Posterior cingulate gyrus (tissue), 11 donors: ENCODE measurements around the gene MRPL14.

Experiments
- DNase-seq, 10 donors: peaks; one replicate each; pipeline versions ENCODE4 v3.0.0 to v3.0.0-alpha.2; 2020 to 2021; ENCODE audit warnings: mixed read lengths in 3 of 10
- intact Hi-C: fragments of 100-400 bp; cut with DNase I; formaldehyde crosslinking; loops from one replicate; pipeline ENCODE4 v1.15.1; 2023

MRPL14 gene

DNA sequence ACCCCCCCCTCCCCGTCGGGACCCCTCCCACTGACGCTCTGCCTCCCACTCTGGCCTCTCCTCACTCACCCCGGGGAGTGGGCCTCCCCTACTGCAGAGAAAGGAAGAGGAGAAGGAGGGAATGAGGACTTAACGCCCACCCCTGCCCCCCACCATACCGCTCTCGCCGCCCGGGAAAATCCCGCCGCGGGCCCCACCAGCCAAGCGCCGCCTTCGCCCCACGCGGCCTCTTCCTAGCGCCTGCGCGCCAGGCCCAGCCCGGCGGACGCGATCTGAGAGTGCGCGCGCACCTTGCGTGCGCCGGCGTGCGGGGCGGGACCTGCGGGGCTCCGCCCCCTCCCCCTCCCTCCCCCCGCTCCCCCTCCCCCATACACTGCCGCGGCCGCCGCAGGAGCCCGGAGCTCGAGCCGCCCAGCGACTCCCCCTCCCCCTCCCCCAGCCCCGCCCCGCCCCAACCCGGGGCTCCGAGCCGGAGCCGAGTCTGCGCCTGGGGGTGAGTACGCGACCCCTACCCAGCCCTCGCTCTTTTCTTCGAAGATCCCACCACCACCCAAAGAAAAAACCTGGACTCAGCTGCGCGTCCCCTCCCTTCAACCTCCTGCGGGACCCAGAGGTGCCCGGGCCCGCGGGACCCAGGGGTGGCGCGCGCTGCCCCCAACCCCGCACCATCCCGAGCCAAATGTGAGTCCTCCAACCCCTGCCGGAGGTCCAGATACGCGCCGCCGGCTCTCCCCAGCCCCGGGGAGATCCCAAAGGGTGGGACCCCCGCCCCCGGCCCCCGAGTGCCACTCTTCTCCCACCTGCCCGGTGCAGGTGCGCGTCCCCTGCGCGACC, at the start of gene MRPL14, which contains the start of gene TMEM63B:
Gene MRPL14 (minus strand): TSS at position 267 of the 834 bp plus-strand sequence. CDS start 10,841 bp downstream, outside the sequence.
Gene TMEM63B (plus strand): TSS at position 369 of the 834 bp plus-strand sequence. CDS start 7,031 bp downstream, outside the sequence.
- DNase-seq: peak; percentile 74 to 98 (median 82)
- intact Hi-C loops: no loop called here

DNA sequence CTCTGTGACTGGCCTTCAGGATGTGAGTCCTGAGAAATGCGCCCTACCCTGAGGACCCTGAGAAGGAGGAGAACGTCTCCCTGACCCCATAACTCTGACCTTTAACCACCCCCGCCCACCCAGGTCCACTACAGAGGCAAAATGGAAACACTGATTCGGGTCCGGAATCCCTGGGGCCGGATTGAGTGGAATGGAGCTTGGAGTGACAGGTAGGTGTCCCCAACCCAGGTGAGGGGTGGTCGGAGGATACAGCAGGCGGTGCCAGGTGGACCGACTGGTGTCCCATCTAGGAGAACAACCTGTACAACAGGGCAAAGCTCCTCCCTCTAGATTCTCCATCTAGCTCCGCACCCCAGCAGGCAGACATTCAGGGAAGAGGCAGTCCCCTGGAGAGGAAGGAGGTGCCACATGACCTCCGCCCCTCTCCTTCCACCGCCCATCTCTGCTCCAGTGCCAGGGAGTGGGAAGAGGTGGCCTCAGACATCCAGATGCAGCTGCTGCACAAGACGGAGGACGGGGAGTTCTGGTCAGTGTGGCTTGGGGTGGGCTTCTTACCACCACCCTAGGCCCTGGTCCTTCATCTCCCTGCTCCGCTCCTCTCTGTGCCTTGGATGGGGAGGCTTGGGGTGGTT, 49.0 kb upstream of the MRPL14 start:
- intact Hi-C loops: no loop called here
- peak in 2 of 10 donors; percentile 36 to 62 for DNase-seq

DNA sequence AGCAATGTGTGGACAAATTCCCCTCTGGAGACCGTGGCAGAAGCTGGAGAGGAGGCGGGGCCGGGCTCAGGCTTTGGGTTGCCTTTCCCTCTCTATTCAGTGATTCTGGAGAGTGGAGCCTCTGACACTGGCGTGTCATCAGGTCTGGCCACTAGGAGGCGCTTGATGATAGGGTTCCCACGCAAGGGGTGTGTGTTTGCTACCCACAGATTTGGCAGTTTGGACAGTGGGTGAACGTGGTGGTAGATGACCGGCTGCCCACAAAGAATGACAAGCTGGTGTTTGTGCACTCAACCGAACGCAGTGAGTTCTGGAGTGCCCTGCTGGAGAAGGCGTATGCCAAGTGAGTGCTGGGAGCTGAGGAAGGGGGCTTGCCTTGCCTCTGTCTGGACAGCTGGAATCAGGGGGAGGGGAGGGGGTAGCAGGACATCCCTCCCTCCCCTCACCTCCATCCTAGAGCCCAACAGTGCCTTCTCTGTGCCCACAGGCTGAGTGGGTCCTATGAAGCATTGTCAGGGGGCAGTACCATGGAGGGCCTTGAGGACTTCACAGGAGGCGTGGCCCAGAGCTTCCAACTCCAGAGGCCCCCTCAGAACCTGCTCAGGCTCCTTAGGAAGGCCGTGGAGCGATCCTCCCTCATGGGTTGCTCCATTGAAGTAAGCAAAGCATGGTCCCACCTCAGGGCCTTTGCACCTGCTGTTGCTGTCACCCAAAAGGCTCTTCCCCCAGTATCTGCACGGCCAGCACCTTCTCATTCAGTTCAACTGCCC, 45.7 kb upstream of the MRPL14 start:
- intact Hi-C loops: loop anchor here (1.0 kb wide), 3 partner anchors 61 to 165 kb away; no protein-coding TSS in a partner anchor
- DNase-seq: peak; percentile 65 to 97 (median 85)

DNA sequence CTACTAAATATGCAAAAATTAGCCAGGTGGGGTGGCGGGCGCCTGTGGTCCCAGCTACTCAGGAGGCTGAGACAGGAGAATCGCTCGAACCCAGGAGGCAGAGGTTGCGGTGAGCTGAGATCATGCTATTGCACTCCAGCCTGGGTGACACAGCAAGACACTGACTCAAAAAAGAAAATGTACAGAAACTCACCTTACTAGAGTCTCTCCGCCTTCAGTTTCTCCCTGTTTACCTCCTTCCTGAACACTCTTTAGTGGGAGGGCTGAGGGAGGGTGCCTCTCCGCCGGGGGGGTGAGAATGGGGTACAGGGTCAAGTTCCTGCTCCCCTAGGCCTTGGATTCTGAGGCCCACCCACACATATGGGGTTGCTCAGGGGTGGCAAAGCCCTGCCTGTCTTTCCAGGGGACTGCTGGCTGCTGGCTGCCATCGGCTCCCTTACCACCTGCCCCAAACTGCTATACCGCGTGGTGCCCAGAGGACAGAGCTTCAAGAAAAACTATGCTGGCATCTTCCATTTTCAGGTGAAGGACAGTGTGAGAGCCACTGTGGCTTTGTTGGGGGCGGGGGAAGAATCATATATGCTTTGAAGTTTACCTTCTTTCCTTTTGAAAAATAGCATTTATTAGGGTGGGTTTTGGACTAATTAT, 44.8 kb upstream of the MRPL14 start:
- intact Hi-C loops: loop anchor here (1.0 kb wide), 3 partner anchors 62 to 166 kb away; no protein-coding TSS in a partner anchor
- DNase-seq: no peak

DNA sequence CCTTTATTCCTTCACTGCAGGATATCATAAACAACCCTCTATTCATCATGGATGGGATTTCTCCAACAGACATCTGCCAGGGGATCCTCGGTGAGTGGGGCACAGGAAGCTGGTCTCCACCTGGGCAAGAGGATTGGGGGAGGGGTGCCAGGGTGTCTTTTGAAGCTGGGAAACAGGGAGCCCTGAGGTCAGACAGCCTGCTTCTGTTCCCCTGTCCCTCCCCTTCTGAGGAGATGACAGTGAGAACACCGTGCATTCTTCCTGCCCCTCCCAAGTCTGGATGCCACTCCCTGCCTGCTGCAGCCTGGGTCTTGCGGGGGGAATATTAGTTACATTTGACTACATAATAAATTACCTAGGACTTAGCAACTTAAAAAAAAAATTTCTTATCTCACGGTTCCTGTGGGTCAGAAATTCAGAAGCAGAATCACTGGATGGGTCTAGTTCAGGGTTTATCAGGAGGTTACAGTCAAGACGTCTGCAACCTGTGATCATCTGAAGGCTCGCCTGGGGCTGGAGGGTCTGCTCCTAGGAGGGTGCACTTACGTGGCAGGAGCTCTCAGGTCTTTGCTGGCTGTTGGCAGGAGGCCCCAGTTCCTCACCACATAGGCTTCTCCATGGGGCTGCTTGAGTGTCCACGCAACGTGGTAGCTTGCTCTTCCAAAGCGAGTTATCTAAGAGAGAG, 42.8 kb upstream of the MRPL14 start:
- intact Hi-C loops: no loop called here
- DNase-seq: peak in 1 of 10 donors; percentile 14

DNA sequence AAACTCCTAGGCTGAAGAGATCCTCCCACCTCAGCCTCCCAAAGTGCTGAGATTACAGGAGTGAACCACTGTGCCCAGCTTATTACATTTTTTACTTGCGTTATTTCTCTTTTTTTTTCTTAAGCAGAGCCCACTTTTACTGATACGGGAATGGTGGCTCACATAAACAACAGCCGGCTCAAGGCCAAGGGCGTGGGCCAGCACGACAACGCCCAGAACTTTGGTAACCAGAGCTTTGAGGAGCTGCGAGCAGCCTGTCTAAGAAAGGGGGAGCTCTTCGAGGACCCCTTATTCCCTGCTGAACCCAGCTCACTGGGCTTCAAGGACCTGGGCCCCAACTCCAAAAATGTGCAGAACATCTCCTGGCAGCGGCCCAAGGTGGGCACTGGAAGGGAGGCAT, 41.9 kb upstream of the MRPL14 start:
- intact Hi-C loops: no loop called here

DNA sequence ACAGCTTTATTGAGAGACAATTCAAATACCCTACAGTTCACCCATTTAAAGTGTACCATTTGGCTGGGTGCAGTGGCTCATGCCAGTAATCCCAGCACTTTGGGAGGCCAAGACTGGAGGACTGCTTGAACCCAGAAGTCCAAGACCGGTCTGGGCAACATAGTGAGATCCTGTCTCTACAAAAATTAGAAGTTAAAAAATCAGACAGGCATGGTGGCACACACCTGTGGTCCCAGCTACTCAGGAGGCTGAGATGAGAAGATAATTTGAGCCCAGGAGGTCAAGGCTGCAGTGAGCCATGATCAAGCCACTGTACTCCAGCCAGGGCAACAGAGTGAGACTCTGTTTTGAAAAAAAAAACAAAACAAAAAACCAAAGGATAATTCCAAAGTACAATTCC, 40.3 kb upstream of the MRPL14 start:
- DNase-seq: no peak
- intact Hi-C loops: no loop called here

More for the DNA sequence above, 41.9 kb upstream of the MRPL14 start:
- peak in 1 of 10 donors; percentile 49 for DNase-seq

DNA sequence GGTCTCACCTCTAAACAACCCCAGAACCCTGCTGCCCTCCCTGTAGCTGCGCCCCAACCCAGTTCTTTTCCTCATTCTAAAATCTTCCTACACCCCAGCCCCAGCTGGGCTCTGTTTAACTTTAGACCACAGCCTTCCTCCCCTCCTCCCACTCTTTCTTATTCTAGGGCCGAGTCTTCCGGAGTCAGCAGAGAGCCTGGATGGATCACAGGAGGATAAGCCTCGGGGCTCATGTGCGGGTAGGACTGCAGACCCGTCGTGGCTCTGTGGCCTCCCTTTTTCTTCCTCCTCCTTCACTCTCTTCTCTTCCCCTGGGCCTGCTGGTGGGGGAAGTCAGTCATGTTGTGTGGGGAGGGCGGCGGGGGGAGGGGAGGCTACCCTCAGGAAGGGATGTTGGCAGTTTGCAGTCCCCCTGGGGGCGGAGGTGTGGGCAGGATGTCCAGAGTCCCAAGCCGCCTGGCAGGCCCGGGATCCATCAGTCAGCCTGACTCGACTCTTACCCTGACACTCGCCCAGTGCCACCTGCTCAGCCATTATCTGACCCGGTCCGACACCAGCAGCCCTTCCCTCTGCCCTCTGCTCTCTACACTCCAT, 39.4 kb upstream of the MRPL14 start:
- intact Hi-C loops: no loop called here
- DNase-seq: peak in 1 of 10 donors; percentile 76

DNA sequence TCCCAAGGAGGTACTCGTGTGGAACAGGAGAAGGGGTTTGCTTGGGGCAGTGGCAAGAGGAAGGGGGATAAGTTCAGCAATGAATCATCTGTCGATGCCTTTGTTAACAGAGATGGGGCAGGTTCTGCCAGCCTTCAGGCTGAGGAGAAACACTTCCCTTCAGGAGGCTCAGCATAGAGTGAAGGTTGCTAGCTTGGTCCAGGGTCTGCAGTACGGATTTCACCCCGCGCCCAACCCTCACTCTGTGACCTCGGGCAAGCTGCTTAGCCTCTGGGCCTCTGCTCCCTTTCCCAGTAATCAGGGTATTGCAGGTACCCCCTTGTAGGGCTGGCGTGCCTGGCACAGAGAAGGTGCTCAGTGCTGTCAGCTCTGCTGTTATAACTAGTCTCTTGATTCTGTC, 38.9 kb upstream of the MRPL14 start:
- intact Hi-C loops: no loop called here
- DNase-seq: peak in 3 of 10 donors; percentile 21 to 60 (median 39)

DNA sequence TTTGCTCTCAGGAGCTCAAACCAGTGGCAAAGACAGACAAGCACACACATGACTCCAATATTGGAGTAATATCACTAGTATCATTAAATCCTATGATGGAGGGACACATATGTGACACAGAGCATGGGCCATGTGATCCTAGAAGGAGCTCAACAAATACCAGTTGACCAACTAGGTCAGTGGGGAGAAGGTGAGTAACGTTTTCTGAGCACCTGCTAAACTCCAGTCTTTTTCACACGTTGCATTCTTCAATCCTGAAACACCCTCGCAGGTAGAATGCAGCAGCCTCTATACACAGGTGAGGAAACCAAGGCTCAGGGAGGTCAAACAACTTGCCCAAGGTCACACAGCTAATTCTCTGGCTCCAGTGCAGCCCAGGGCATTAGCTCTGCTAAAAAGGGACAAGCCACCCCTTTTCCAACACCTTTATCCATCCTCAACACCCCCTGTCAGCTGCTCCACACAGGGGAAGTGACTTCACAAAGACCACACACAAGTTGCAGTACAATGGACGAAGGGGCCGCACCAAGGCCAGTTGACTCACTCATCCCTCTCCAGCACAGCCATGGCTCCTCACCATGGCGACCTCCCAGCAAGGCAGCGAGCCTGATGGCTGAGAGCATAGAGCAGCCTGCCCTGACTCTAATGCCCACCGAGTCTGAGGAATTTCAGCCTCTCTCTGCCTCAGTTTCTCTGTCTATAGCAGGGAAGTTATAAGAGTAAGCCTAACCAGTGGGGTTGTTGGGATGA, 35.8 kb upstream of the MRPL14 start:
- intact Hi-C loops: no loop called here
- no peak for DNase-seq

DNA sequence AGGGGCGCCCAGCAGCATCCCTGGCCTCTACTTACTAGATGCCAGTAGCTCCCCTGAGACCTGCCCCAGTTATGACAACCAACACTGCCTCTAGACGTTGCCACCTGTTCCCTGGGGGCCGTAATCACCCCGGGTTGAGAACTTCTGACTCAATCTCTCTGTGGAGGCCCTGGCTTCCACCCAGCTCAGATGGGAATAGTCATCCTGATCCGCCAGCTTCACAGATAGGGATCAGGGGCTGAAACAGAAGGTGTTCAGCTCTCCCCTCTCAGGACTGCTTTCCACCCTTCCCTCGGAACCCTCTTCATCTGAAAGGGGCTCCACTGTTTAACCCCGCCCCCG, 34.7 kb upstream of the MRPL14 start:
- no peak for DNase-seq
- intact Hi-C loops: no loop called here

DNA sequence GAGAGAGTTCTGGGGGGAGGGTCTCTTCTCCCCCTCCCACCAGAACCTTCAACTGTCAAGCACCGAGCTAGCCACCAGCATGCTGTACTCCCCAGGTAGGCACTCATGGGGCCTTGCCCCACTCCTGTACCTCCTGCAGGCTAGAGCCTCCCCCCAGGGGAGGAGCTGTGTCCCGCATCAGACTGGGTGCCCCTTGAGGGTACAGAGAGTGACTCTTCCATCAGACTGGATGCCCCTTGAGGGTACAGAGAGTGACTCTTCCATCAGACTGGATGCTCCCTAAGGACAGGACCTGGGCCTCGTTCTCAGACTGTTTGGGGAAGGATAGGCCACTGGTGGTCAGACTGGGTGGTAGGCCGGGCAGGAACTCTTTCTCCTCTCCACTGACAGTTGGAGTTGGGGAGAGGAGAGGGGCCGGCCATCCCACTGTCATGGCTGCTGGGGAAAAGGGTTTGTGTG, 31.5 kb upstream of the MRPL14 start, which contains the start of gene CAPN11:
Gene CAPN11 (plus strand): TSS at position 51 of the 459 bp plus-strand sequence. CDS start 29 bp downstream, at position 80.
- no peak for DNase-seq
- intact Hi-C loops: no loop called here

DNA sequence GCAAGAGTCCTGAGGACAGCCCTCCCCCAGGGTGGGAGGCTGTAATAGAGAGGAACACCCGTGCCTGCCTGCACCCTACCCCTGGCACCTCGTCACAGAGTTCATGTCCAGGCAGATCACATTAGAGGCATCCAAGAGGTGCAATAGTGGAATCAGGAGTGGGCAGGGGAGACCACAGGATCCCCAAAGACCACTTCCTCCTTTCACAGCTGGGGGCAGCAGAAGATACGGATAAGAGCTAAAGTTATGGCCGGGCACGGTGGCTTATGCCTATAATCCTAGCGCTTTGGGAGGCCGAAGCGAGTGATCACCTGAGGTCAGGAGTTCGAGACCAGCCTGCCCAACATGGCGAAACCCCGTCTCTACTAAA, 29.9 kb upstream of the MRPL14 start:
- intact Hi-C loops: no loop called here
- no peak for DNase-seq

DNA sequence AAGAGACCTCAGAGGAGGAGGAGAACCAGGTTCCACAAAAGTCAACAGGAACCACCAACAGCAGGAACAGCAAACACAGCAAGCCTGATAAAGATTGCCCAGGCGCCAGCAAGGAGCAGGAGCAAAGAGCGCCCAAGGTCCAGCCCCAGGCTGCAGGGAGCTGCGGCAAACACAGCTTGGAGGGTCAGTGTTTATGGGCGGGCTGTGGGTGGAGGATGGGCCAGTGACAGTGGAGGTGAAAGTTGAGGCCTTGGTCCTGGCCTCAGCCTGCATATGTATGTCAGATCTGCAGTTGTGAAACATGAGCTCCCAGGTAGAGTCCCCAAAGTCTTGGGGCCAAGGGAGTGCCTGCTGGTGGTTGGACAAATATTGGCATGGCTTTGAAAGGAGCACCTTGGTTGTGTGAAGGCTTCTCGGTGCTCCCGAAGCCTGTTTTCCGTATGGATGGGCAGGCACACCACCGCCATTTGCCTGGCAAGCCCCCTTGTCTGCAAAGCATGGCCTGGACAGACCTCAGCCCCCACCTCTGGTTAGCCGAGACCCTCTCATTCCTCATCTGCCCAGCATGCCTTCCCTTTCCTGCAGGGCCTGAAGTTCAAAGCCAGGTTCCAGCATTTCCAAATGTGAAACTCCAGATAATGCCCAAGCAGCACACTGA, 29.4 kb upstream of the MRPL14 start:
- intact Hi-C loops: no loop called here
- DNase-seq: no peak

DNA sequence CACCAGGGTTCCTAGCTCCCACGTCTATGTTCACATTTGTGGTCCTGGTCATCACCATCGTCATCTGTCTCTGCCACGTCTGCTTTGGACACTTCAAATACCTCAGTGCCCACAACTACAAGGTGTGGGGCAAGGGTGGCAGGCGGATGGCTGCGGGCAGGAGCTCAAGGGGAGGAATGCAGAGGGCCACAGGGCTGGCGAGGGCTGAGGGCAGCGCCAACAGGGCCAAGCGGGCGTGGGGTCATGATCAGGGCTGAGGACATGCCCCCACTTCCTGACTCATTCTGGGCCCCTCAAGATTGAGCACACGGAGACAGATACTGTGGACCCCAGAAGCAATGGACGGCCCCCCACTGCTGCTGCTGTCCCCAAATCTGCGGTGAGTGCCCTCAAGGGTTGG, 26.8 kb upstream of the MRPL14 start:
- intact Hi-C loops: no loop called here
- no peak for DNase-seq

DNA sequence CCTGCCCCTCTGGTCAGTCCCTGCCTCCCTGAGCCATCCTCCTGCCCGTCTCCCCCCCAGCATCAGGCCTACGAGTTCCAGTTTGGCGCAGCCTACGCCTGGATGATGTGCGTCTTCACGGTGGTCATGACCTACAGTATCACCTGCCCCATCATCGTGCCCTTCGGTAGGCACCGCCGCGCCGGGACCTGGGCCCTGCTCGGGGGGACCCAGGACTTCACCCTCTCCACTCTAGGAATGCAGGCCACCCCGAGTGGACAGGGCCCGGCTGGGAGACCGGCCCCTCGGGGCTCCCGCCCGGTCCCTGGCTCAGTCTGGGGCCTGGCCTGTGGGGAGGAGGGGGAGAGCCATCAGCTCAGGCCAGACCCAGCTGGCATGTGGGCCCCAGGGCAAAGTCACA, 25.3 kb upstream of the MRPL14 start:
- intact Hi-C loops: loop anchor here (1.0 kb wide), 1 partner anchor 56 kb away; no protein-coding TSS in a partner anchor

DNA sequence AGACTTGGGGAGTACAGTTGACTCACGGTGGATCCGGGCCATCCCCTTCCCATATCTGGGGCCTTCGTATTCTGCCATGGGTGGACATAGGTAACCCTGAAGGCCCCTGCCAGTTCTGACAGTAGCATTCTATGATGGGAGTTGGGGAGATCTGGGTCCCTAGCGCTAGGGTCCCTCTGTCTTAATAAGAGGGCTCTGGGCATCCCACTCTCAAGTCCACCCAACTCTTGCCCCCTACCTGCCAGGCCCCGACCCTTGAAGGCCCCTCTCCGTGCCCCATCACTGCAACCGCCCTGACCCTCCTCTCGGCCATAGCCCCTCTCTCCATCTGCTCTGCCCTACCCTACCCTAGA, 24.8 kb upstream of the MRPL14 start:
- DNase-seq: no peak
- intact Hi-C loops: loop anchor here (1.0 kb wide), 1 partner anchor 56 kb away; no protein-coding TSS in a partner anchor

More for the DNA sequence above, 25.3 kb upstream of the MRPL14 start:
- no peak for DNase-seq
